Activated CD8-positive, alpha-beta memory T cell treated with anti-CD3 and anti-CD28 coated beads for 4 hours (primary cell): ENCODE measurements around the gene SLC9A8.
A peak's percentile ranks its signal among the peaks of the same experiment; 100 is the strongest.

Experiments used
- DNase-seq, 2 donors: peaks; one replicate each; pipeline ENCODE4 v3.0.0-alpha.2; 2020; ENCODE audit warnings: low read depth in 2 of 2

SLC9A8 gene

DNA sequence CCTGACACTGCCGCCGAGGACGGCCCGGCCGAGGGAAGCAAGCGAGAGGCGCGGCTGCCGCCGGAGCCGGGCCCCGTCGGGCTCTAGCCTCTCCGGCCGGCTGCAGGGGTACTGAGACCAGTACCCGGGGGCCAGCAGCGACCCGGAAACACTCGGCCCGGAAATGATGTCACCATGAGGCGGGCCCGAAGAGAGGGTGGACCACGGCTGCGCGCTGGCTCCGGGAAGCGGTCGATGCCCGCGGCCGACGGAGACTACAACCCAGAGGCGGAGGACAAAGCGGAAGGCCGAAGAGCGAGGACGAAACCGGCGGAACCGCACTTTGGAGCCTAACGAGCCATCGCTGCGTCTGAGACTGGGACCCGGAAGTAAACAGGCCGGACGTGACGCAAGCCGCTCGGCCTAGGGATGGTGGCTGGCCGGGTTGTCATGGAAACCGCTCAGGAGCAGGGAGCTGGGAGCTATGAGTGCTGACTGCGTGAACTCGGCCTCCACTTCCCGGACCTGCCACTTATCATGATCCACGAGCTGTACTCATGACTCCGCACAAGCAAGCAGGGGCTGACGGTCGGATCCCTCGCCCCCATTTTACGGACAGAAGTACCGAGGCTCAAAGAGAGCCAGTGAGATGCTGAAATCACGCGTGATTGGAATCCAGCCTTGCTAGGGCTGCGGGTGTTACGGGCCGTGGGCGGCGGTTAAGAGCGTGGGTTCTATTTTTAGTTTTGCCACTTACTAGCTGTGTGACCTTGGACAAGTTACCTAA lies 102.9 kb downstream of the SLC9A8 start, which contains the start of gene SPATA2:
Gene SPATA2 (minus strand): TSS at position 150 of the 766 bp plus-strand sequence. CDS start 7,039 bp downstream, outside the sequence.
- DNase-seq = peak; percentile 83 to 91

DNA sequence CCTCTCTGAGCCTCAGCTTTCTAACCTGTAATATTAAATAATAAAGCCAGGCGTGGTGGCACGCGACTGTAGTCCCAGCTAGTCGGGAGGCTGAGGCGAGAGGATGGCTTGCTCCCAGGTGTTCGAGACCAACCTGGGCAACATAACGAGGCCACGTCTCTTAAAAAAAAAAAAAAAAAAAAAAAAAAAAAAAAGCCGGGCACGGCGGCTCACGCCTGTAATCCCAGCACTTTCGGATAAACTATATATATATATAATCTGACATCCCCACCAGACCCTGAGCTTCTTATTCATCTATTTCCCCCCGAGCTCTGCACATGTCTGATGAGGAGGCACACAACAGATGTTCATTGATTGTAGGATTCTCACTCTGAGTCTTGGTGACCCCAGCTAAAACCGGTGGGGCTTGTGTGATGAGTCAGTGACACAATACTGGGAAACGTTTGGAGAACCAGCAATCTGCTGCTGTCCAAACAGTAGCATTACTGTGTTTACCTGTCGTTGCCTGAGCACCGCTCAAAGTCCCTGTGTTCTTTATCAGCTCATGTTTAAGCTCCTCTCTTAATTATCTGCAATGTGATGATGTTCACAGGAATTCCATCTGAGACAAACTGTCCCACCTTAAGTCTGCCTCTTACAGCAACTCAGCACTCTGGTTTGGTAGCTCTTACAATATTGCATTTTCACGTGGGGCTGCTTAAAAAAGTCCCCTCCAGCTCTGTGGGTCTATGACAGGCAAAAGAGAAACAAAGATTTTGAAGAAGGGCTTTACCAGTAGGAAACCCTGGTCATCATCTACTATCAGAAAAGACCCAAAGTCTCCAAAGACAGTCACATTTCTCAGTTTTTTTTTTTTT lies 103.7 kb downstream of the SLC9A8 start:
- DNase-seq = no peak

DNA sequence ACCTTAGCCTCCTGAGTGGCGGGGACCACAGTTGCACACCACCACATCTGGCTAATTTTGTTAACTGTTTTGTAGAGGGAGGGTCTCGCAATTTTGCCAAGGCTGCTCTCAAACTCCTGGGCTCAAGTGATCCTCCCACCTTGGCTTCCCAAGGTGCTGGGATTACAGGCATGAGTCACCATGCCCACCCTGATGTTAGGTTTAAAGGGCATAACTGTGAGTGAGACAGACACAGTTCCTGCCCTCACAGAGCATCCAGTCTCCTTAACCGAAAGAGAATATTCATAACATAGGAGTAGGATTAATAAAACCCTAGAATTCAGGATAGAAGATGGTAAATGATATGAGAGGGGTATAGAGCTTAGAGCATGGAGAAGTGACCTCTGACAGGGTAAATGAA lies 105.8 kb downstream of the SLC9A8 start:
- DNase-seq = no peak

DNA sequence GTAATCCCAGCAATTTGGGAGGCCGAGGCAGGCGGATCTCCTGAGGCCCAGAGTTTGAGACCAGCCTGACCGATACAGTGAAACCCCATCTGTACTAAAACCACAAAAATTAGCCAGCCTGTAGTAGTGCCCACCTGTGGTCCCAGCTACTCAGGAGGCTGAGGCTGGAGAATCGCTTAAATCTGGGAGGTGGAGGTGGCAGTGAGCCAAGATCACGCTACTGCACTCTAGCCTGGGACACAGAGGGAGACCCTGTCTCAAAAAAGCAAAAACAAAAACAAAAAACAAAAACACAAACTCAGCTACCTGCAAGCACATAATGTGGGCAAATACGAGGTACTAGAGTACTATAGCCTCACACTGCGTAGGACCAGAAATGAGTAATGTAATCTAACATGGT lies 106.4 kb downstream of the SLC9A8 start:
- no peak for DNase-seq

DNA sequence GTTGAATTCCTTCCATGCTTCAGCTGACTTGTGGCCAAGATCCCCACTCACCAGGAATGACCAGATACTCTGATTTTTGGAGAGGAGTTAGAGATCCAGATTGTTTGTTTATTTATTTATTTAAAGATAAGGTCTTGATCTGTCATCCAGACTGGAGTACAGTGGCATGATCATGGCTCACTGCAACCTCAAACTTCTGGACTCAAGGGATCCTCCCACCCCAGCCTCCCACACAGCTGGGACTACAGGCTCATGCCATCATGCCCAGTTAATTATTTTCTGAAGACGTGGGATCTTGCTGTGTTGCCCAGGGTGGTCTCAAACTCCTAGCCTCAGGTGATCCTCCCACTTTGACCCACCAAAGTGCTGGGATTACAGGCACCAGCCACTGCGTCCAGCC lies 106.8 kb downstream of the SLC9A8 start:
- DNase-seq = no peak

DNA sequence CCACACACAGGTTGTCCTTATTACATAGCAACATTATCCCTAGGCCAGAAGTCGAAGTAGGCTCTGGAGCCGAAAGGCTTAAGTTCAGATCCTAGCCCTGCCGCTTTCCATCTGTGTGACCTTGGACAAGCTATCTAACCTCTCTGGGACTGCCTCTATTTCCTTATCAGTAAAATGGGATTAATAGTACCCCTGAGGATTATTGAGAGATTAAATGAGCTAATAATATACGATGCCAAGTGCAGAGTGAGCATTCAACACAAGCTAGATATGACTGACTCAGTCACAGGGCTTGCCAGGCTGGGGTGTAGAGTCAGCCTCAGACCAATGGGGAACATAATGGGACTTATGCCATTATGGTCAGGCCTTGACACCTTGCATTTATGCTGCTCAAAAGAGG lies 111.6 kb downstream of the SLC9A8 start:
- no peak for DNase-seq

DNA sequence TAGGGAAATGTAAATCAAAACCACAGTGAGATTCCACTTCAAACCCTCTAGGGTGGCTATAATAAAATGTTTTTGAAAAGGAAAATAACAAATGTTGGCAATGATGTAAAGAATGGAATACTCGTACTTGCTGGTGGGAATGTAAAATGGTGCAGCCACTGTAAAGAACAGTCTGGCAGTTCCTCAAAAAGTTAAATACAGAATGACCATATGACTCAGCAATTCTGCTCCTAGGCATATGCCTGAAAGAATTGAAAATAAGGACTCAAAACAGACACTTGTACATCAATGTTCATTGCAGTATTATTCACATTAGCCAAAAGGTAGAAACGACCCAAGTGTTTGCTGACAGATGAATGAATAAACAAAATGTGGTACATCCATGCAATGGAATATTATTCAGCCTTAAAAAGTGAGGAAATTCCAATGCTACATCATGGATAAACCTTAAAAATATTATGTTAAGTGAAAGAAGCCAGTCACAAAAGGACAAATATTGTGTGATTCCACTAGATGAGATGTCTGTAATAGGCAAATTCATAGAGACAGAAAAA lies 113.3 kb downstream of the SLC9A8 start:
- no peak for DNase-seq

DNA sequence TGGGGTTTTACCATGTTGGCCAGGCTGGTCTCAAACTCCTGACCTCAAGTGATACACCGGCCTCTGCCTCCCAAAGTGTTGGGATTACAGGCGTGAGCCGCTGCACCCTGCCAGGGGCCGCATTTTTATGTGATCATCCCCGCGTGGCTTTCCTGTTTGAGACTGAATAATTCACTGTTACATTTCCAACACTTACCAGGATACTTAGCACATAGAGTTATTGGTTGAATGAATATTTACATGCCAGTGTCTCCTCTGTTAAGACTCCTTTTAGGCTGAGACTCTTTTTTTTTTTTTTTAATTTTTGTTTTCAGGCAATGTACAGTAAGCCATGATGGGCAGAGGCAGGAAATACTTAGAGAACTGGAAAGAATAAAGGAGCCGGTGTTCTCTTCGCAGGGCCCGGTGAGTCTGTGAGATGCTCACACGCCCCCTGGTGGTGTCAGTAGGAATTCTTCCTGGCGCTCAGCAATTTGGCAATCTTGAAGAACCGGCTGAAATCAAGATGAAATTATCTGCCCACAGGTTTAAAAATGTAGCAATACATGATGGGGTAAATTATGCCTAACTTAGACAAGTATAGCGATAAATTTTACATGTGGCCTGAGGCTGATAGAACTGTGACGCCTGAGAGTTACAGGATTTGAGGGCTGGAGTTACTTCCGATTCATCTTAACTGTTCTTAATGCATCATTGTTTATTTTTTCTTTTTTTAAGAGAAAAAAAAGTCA lies 115.9 kb downstream of the SLC9A8 start:
- peak; percentile 62 for DNase-seq

DNA sequence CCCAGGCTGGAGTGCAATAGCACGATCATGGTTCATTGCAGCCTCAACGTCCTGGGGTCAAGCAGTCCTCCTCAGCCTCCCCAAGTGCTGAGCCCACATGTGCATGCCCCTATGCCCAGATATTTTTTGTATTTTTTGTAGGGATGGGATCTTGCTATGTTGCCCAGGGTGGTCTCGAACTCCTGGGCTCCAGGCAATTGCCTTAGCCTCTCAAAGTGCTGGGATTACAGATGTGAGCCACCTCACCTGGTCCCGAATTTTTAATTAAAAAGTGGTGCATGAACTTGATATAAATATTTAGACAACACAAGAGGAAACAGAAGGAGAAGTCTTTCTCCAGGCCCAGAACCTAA lies 116.5 kb downstream of the SLC9A8 start:
- no peak for DNase-seq

DNA sequence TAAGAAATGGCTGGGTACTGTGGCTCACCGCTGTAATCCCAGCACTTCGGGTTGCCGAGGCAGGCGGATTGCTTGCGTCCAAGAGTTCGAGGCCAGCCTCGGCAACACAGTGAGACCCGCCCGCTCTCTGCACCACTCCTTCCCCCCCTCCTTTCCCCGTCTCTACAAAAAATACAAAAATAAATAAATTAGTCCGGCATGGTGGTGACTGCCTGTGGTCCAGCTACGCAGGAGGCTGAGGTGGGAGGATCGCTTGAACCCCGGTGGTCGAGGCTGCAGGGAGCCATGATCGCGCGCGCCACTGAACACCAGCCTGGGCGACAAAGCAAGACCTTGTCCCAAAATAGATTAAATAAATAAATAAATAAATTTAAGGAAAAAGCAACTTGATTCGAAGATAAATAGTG lies 123.1 kb downstream of the SLC9A8 start:
- DNase-seq = no peak

DNA sequence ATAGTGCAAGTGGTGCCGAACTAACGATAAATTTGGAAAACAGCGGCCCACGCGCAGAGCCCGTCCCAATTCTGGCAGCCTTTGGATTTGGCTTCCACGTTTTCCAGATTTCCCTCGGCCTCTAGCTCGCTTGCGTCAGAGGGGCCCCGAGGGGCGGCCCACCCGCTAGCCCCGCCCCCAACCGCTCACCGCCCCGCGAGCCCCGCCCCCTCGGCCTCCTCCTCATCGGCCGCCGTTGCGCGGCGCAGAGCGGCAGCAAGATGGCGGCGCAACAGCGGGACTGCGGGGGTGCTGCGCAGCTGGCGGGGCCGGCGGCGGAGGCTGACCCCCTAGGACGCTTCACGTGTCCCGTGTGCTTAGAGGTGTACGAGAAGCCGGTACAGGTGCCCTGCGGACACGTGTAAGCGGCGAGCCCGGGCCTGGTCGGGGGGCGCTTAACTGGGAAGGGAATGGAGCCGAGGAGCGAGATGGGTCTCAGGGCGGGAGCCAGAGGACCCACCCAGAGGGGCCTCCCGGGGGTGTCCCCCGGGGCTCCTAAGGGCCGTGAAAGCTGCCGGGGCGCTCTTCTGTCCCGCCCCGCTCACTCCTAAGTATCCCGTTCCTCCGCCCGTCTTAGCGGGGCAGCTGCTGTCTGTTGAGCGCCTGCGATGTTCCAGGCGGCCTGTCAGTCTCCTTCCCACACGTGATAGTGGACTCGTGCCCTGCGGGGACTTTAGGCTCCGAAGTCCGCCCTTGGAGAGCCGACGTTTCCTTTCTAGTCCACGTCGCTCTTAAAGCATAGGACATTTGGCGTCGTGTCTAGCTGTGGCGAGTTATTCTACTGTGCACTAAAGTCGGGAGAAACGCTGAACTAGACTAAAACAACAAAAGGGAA lies 123.8 kb downstream of the SLC9A8 start, which contains the start of gene RNF114:
Gene RNF114 (plus strand): TSS at position 245 of the 874 bp plus-strand sequence. CDS start 16 bp downstream, at position 261.
- peak; percentile 79 to 82 for DNase-seq

DNA sequence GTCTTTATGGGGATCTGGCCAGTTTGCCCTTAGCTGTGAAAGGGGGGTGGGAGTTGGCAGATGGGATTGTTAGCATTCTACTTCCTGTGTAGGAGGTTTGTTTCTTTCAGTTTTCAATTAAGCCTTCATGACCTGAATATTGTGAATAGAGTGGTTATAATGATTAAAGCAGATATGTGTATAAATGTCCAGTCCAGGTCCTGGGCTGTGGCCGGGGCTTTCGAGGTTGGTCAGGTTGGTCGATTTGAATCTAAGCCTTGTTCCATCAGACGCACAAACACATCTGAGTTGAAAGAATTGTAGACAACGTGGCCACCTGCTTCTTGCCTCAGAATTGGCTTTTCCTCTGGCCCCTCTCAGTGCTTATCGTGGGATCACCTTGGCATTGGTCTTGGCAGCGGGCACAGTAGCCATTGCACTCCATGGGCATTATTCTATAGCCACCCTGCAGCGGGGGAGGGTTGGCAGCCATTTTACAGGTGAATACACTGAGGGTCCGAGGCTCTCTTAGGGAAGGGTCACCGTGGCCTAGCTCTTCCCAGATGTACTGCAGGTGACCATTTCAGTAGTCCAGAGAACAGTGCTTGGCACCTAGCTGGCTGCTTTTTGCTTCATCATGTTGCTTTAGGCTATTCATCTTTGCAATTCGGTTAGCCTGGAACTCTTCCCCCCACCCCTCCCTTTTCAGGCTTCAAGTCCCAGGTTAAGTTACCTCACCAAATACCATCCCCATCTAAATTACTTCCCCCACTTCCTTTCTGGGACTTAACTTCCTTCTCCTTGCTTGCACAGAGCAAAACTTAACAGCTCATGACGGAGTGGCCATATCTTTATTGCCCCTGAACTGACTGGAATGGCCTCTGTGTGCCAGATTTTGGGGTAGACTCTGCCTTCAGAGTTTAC lies 124.7 kb downstream of the SLC9A8 start:
- DNase-seq = no peak

DNA sequence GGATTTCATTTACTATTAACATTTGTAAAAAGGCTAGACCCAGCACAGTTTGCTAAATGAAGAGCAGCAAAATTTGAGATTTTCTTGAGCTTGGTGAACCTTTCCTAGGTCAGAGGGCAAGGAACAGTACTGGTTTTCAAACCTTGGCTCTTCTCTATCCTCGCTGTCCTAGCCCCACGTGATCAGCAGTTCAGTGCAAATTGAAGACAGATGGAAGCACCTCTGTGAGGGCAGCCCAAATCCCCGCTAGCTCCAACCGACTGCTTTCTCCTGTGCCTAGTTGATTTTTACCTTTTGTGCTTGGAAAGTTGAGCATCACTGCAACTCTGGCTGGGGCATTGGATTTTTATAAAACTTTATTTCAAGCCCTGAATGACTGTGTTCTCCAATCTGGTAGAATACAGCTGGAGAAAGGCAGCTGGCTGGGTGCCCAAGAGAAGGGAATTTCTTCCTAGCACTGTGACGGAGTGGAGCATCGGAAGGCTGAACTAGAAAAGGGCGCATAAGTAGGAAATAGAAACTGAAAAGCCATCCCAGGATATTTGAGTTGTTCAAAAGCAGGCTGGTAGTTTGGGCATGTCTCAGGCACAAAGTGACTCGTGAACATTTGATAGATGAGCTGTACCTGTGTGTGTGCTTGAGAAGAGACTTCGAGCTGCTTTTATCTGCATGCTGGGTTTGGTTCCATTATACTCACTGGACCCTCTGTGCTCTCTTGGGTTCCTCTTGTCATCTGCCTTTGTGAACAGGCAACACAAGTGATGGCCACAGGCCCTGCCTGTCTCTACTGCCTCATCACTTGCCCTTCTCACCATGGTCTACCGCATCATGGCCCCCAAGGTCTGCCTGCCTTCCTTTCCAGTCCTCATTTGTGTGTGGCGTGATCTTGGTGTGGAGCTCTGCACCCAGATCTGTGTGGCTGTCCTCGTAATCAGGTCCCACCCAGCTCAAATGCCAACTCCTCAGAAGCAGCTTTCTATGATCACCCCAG lies 125.8 kb downstream of the SLC9A8 start:
- no peak for DNase-seq

DNA sequence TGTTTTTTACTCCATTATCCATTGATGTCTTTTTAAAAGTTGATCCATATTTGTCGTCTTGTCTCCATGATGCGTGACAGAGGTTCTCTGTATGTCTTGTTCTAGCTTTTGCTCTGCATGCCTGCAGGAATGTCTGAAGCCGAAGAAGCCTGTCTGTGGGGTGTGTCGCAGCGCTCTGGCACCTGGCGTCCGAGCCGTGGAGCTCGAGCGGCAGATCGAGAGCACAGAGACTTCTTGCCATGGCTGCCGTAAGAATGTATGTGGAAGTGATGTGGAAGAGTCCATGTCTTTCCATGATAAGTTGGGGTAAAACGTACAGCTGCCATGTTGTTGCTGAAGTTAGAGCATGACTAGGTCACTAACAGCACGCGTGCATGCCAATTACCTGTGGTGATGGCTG lies 128.8 kb downstream of the SLC9A8 start:
- no peak for DNase-seq
